Mucosa of descending colon (tissue), 3 donors: ENCODE data around the gene PRKAG1. TPM values are rescaled to one million over a fixed set of nuclear protein-coding genes. Genes with fewer than 3 reads are reported as not detected.

ENCODE experiments used
- ATAC-seq: fragments of 200-7000 bp; cut with Tn5 transposase; one replicate; pipeline ENCODE4 v1.9.1; 2020; ENCODE audit warnings: mild to moderate bottlenecking, moderate library complexity
- DNase-seq, 3 donors: peaks; one replicate each; pipeline ENCODE4 v3.0.0-alpha.2; 2020
- H3K36me3 ChIP-seq: fragments of 200-600 bp; one replicate; pipeline ENCODE4 v1.8.0; 2021; ENCODE audit warnings: low read depth, mild to moderate bottlenecking
- H3K4me1 ChIP-seq: fragments of 200-600 bp; one replicate; pipeline ENCODE4 v1.8.0; 2021; ENCODE audit warnings: low read depth, mild to moderate bottlenecking
- H3K4me3 ChIP-seq: fragments of 200-600 bp; one replicate; pipeline ENCODE4 v1.8.0; 2021; ENCODE audit warnings: mild to moderate bottlenecking
- H3K9me3 ChIP-seq: fragments of 200-600 bp; one replicate; pipeline ENCODE4 v1.8.0; 2021; ENCODE audit warnings: mild to moderate bottlenecking
- intact Hi-C, 2 donors: fragments of 100-400 bp; cut with DNase I in 1 of 2; cut with micrococcal nuclease in 1 of 2; formaldehyde crosslinking; loops; one replicate each; pipeline versions ENCODE4 v1.11.0 to v1.11.1; 2022; cut with DNase I, micrococcal nuclease
- total RNA-seq, 3 donors: library from RNA; stranded (reverse); fragmentation: NEBNext Ultra II Directional in 2 of 3; extraction: Animal tissue kit (Norgen Biotek cat#: 25700) in 2 of 3; gene quantifications; one replicate each; pipeline versions ENCODE4 v1.2.1 to v1.2.4, GENCODE V29; 2021 to 2023
- TF ChIP-seq, protein P1 (sequence below): fragments of 200-600 bp; IDR thresholded peaks from one replicate; pipeline ENCODE4 v1.8.0; 2022; ENCODE audit warnings: antibody characterized with exemption, mild to moderate bottlenecking
- donor health status: DM: no; HTN: no; CAD: no; lungs with moderate emphysema.
- donor health status: DM: no; HTN: no; CAD: no.
- donor health status: DM: no; HTN: yes; CAD: no.

Gene PRKAG1
- total RNA-seq, 3 donors from 2014 or later, result 51.5 to 60.1 (median 52.2) TPM

- Histone ChIP-seq H3K36me3 (peaks cover 6% of the 10 kb centered on the region), H3K4me1 (peaks cover 38% of the 10 kb centered on the region)
- peak in 2 of 3 donors; percentile 54 to 78 for DNase-seq
Observed at GRCh38 chr12:49055978-49056754, 37.6 kb upstream of the PRKAG1 start.

GRCh38 chr12:49055092-49055491, 36.5 kb upstream of the PRKAG1 start:
- intact Hi-C loops, result no loop called here
- no peak for ATAC-seq
- DNase-seq, result no peak
- Histone ChIP-seq H3K4me3 (no peak overlapping the region), H3K9me3 (no peaks in the 10 kb centered on the region), H3K36me3 (peaks cover 9% of the 10 kb centered on the region), H3K4me1 (peaks cover 38% of the 10 kb centered on the region)
- TF ChIP-seq, protein P1, sequence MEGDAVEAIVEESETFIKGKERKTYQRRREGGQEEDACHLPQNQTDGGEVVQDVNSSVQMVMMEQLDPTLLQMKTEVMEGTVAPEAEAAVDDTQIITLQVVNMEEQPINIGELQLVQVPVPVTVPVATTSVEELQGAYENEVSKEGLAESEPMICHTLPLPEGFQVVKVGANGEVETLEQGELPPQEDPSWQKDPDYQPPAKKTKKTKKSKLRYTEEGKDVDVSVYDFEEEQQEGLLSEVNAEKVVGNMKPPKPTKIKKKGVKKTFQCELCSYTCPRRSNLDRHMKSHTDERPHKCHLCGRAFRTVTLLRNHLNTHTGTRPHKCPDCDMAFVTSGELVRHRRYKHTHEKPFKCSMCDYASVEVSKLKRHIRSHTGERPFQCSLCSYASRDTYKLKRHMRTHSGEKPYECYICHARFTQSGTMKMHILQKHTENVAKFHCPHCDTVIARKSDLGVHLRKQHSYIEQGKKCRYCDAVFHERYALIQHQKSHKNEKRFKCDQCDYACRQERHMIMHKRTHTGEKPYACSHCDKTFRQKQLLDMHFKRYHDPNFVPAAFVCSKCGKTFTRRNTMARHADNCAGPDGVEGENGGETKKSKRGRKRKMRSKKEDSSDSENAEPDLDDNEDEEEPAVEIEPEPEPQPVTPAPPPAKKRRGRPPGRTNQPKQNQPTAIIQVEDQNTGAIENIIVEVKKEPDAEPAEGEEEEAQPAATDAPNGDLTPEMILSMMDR, result no peak

More at GRCh38 chr12:49055978-49056754, 37.6 kb upstream of the PRKAG1 start:
- intact Hi-C loops, result no loop called here
- ATAC-seq, result peak; percentile 50
- TF ChIP-seq, protein P1, result no peak
- H3K9me3 ChIP-seq, result no peaks in the 10 kb centered on the region
- no peak overlapping the region for H3K4me3 ChIP-seq

DNA sequence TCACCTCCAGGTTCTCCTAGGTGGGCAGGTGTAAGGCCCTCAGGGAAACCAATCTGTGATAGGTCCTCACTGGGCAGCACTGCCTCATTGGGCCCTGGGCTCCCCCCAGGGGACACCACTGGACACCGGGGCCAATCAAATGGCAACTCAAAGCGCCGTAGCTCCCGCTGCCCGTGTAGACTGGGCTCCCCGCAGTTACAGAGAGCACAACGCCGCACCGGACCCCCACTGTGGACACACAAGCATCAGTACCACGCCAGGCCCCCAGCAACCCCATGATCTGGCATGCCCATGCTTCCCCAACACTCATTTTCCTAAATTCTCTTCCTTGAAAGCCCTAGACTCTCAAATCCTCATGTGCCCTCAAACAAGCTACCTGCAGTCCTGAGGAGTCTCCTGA, 35.9 kb upstream of the PRKAG1 start:
- peaks cover 10% of the 10 kb centered on the region for H3K36me3 ChIP-seq
- H3K4me1 ChIP-seq, result peaks cover 38% of the 10 kb centered on the region
- no peaks in the 10 kb centered on the region for H3K9me3 ChIP-seq
- ATAC-seq, result no peak
- H3K4me3 ChIP-seq, result no peak overlapping the region
- intact Hi-C loops, result no loop called here
- TF ChIP-seq, protein P1, result no peak
- DNase-seq, result peak in 1 of 3 donors; percentile 60

DNA sequence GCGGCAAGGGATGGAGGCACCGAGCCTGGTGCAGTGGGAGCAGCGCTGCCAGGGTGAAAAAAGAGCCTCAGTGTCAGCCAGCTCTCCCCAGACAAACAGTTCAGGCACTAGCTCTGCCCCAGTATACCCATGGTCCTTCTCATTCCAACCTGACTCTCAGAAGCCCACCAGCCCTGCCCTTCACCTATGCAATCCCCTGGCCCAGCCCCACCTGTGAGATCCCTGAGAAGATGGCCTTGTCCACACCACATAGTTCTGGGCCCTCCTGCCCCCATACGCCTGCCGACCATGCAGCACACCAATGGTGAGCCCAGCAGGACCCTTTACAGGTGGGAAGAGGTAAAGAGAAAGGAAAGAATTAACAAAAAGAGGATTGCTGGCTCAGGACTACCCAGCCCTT, 35.5 kb upstream of the PRKAG1 start:
- Histone ChIP-seq H3K36me3 (peaks cover 10% of the 10 kb centered on the region), H3K4me1 (peaks cover 38% of the 10 kb centered on the region), H3K4me3 (no peak overlapping the region), H3K9me3 (no peaks in the 10 kb centered on the region)
- DNase-seq (no peak), ATAC-seq (no peak)
- intact Hi-C loops, result no loop called here
- TF ChIP-seq, protein P1, result no peak

DNA sequence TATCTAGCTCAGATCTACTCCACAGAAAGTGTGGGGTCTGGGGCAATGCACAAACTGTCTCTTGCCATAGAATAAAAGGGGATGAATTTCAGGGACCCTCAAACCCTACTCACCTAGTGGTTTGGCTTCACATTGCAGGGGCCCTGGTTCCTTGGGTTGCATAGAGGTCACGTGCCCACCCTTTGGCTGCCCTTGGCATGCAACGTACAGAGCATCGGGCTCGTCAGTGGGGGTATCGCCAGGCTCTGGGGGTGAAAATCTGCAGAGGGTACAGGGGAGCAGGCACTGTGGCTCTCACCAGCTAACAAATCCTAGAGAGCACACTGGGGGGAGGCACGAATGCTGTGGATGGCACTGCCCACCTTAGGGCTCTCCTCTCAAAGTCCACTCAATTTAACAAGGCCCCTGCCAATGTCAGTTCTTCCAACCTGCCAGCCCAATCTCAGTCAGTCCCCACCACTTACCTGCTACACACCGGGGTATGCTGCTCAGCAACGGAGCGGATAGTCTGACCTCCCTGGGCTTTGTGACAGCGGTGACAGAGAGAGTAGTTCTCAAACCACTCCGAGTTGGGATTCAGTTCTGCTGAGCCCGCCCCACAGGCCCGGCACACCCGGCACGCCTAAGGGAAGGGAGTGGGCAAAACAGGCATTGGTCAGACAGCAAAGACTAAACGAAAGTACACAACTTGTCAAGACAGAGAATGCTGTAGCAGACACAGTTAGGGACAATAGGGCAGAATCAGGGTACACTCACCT, 34.1 kb upstream of the PRKAG1 start:
- DNase-seq (no peak), ATAC-seq (no peak)
- no peaks in the 10 kb centered on the region for H3K9me3 ChIP-seq
- peaks cover 25% of the 10 kb centered on the region for H3K4me1 ChIP-seq
- no peak overlapping the region for H3K4me3 ChIP-seq
- peaks cover 17% of the 10 kb centered on the region for H3K36me3 ChIP-seq
- TF ChIP-seq, protein P1, result no peak
- intact Hi-C loops, result no loop called here
